AG10803 (cell line): Measurements from ENCODE around the gene SLC31A2.
A peak's percentile ranks its signal among the peaks of the same experiment; 100 is the strongest.
"Not testable (repeated sequence)": the region's sequence is repeated elsewhere in the genome, so short reads cannot be mapped to it uniquely, and the experiment has no call there.

Experiments
- DNase-seq: peaks from one replicate; pipeline ENCODE4 v3.0.0; 2010; ENCODE audit warnings: low read depth
- H3K4me3 ChIP-seq: 2 replicates; pipeline ENCODE4 v1.5.1; 2011; ENCODE audit warnings: mild to moderate bottlenecking, low read length, control low read depth
- TF ChIP-seq, protein P1 (sequence below): conservative IDR thresholded peaks from 2 replicates; pipeline ENCODE4 v1.5.1; 2011; ENCODE audit warnings: mild to moderate bottlenecking, low read length, control low read depth, inconsistent platforms

SLC31A2 gene

DNA sequence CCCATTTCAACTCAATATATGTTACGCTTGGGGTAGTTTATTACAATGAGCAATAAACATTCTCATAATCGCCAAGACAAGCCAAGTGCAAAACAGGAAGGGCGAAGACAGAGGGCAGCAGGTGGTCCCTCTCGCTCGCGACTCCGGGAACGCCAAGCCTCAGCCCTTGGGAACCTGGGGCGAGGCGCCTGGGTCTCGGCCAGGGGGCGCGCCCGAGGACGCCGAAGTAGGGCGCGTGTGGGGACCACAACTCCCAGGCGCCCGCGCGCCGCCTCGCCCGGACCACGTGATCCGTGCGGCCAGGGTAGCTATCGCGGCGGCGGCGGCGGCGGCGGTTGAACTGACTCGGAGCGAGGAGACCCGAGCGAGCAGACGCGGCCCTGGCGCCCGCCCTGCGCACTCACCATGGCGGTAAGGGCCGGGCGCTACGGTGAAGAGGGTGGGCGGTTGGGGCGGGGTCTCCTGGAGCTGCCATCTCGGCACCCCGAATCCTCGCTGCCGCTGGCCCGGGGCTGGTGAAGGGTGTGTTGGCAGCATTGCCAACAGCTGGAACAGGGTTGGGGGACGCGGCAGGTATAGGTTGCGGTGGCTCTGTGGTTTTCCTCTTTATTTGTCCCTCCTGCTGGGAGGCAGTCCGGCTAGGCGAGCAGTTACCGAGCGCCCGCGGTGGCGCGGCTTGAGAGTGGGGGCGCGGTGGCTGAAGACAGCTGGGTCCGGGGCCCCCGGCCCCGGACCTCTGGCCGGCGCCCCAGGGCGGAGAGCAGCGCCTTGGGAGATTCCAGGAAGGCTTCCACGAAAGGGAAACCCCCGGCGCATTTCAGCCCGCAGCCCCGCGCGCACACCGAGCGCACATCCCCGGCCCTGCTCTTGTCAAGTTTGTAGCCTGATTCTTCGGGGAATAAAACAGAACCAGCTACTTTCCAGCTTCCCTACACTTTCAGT, at the start of gene SLC31A2:
SLC31A2 (plus strand) TSS at position 338 of the 942 bp plus-strand sequence; CDS start at position 406, 68 bp downstream.
- TF ChIP-seq, protein P1, sequence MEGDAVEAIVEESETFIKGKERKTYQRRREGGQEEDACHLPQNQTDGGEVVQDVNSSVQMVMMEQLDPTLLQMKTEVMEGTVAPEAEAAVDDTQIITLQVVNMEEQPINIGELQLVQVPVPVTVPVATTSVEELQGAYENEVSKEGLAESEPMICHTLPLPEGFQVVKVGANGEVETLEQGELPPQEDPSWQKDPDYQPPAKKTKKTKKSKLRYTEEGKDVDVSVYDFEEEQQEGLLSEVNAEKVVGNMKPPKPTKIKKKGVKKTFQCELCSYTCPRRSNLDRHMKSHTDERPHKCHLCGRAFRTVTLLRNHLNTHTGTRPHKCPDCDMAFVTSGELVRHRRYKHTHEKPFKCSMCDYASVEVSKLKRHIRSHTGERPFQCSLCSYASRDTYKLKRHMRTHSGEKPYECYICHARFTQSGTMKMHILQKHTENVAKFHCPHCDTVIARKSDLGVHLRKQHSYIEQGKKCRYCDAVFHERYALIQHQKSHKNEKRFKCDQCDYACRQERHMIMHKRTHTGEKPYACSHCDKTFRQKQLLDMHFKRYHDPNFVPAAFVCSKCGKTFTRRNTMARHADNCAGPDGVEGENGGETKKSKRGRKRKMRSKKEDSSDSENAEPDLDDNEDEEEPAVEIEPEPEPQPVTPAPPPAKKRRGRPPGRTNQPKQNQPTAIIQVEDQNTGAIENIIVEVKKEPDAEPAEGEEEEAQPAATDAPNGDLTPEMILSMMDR: peak; percentile 27; the same call in 1 of the 2 replicates
- peak; percentile 76 for DNase-seq
- H3K4me3 ChIP-seq: peak within 1 kb of the TSS; percentile 93

DNA sequence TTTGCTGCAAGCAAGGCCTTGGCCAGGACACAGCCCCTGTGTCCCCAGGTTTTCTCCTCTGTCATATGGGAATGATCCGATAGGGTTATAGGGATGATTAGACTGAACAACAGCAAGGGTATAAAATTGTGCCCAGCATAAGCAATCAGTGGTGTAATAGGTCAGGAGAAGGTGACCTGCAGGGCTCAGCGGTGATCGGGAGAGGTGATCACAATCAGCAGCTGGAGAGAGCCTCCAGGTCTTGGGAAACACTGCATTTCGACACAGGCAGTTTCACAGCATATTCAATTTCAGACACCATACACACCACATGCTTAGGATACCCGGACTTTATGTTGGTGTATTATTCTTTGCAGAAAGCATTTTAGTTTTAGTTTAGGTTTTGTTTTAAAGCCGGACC, 45.5 kb upstream of the SLC31A2 start:
- H3K4me3 ChIP-seq: not testable (repeated sequence)

GRCh38 chr9:113111065-113111951, 39.5 kb upstream of the SLC31A2 start:
- TF ChIP-seq, protein P1: 0 out of 2 replicates have a peak, but pooled peaks have one; percentile 16
- not testable (repeated sequence) for DNase-seq, H3K4me3 ChIP-seq

More for the DNA sequence above, 45.5 kb upstream of the SLC31A2 start:
- DNase-seq: not testable (repeated sequence)

GRCh38 chr9:113112706-113113510, 37.9 kb upstream of the SLC31A2 start:
- H3K4me3 ChIP-seq, DNase-seq: not testable (repeated sequence)
- TF ChIP-seq, protein P1: peak; percentile 26; the same call in 1 of the 2 replicates

GRCh38 chr9:113118829-113119228, 32.0 kb upstream of the SLC31A2 start:
- not testable (repeated sequence) for H3K4me3 ChIP-seq, DNase-seq

DNA sequence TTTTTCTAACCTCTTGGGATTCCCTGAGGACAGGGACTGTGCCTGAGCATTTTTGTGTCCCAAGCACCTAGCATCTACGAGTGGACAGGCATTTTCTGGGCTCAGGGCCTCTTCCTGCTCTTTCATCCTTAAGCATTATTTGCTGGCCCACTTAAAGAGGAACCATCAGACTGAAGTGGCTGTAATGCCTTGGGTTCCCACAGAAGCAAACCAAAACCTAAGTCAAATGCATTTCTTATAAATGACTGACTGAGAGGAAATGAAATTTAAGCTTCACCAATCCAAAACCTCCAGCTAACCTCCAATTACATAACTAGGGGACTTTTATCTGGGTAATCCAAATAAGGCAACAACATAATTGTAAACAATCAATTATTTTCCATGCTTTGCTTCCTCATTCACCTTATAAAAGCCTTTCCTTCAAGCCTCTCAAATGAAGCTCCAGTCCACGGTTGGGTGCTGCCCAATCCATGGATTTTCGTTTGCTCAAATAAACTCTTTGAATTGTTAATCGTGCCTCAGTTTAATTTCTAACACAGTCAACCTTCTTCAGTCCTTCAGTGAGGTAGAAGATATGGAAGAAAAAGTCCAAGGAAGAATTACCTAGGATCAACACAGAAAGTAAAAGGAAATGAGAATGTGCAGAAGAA, 25.3 kb upstream of the SLC31A2 start:
- TF ChIP-seq, protein P1: no peak
- no peak for DNase-seq

GRCh38 chr9:113129466-113129865, 21.3 kb upstream of the SLC31A2 start:
- TF ChIP-seq, protein P1: no peak
- no peak overlapping the region for H3K4me3 ChIP-seq
- no peak for DNase-seq

More for the DNA sequence above, 25.3 kb upstream of the SLC31A2 start:
- no peak overlapping the region for H3K4me3 ChIP-seq
